ENCODE results near the gene SUCO. TPM values are rescaled to one million over a fixed set of nuclear protein-coding genes. Genes with fewer than 3 reads are reported as not detected.

Gene SUCO
- total RNA-seq, 4 donors from 2014 or later: 30.0 to 32.8 (median 30.7) TPM

DNA sequence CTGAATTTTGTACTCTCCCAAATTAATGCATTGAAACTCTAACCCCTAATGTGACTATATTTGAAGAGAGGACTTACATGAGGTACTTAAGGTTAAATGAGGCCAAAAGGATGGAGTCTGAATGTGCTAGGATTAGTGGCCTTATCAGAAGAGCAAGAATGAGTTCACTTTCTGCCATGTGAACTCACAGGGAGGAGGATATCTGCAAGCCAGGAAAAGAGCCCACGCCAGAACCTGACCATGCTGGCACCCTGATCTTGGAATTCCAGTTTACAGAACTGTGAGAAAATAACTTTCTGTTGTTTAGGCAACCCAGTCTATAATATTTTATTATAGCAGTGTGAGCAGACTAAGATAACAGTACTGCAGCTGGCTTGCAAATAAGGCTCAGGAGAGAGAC is 113.7 kb downstream of the SUCO start:
- WGBS, 2 donors: 79 to 81% methylated on average over 1 of the region's 1 CpG
- no peak for DNase-seq (ENCODE audit: low spot score in 2 of 2)
- intact Hi-C loops (cut with DNase I; ENCODE audit: low total_unique reads): no loop called here
- TF ChIP-seq POLR2A (IDR thresholded peaks at IDR 0.05): no peak
- TF ChIP-seq, protein P1, sequence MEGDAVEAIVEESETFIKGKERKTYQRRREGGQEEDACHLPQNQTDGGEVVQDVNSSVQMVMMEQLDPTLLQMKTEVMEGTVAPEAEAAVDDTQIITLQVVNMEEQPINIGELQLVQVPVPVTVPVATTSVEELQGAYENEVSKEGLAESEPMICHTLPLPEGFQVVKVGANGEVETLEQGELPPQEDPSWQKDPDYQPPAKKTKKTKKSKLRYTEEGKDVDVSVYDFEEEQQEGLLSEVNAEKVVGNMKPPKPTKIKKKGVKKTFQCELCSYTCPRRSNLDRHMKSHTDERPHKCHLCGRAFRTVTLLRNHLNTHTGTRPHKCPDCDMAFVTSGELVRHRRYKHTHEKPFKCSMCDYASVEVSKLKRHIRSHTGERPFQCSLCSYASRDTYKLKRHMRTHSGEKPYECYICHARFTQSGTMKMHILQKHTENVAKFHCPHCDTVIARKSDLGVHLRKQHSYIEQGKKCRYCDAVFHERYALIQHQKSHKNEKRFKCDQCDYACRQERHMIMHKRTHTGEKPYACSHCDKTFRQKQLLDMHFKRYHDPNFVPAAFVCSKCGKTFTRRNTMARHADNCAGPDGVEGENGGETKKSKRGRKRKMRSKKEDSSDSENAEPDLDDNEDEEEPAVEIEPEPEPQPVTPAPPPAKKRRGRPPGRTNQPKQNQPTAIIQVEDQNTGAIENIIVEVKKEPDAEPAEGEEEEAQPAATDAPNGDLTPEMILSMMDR (IDR thresholded peaks at IDR 0.05): no peak
- H3K4me3 ChIP-seq (ENCODE audit: low read depth, poor library complexity, severe bottlenecking): no peak overlapping the region

DNA sequence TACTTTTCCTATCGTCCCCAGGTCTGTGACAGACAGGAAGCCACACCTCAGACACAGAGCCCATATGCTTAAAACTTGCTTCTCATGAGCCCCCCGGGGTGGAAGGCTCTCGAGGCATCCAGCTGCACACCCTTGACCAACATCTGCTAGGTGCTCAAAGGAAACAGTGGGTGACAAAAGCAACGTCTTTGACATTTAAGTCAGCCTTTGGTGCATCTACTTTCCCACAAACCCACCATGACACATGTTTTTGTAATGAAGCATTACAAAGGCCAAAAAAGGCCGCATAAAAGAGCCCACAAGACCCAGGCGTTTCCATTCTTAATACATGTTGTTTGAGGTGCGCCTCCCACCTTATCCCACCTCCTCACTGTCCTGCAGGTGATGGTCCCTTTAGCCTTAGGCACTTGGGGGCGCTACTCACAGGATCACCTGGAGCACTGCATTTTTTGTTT is 114.2 kb downstream of the SUCO start:
- WGBS, 2 donors: 70 to 74% methylated on average over 8 of the region's 8 CpGs
- TF ChIP-seq, protein P1 (IDR thresholded peaks at IDR 0.05): no peak
- no peak for TF ChIP-seq POLR2A (IDR thresholded peaks at IDR 0.05)
- intact Hi-C loops (cut with DNase I; ENCODE audit: low total_unique reads): no loop called here
- no peak overlapping the region for H3K4me3 ChIP-seq (ENCODE audit: low read depth, poor library complexity, severe bottlenecking)
- DNase-seq (ENCODE audit: low spot score in 2 of 2): no peak

DNA sequence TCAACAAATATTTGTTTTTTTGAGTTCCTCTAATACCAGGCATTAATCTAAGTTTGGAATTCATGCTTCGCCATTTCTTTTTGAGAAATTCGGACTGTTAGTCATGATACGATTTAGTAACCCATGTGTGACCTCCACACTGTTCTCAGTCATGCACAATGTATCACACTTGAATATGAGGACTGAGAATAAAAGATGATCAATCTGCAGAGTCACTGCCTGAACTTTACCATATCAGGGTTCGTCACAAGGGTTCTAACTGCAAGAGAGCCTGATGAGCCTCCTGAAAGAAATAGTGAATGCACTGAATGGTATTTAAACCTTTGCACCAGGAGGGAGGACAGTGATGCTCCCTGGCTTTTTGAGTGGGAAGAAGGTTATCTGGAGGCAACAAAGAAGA is 115.0 kb downstream of the SUCO start:
- TF ChIP-seq POLR2A (IDR thresholded peaks at IDR 0.05): no peak
- TF ChIP-seq, protein P1 (IDR thresholded peaks at IDR 0.05): no peak
- no peak for DNase-seq (ENCODE audit: low spot score in 2 of 2)
- intact Hi-C loops (cut with DNase I; ENCODE audit: low total_unique reads): no loop called here
- WGBS, 2 donors: 90 to 92% methylated on average over 4 of the region's 4 CpGs
- H3K4me3 ChIP-seq (ENCODE audit: low read depth, poor library complexity, severe bottlenecking): no peak overlapping the region

DNA sequence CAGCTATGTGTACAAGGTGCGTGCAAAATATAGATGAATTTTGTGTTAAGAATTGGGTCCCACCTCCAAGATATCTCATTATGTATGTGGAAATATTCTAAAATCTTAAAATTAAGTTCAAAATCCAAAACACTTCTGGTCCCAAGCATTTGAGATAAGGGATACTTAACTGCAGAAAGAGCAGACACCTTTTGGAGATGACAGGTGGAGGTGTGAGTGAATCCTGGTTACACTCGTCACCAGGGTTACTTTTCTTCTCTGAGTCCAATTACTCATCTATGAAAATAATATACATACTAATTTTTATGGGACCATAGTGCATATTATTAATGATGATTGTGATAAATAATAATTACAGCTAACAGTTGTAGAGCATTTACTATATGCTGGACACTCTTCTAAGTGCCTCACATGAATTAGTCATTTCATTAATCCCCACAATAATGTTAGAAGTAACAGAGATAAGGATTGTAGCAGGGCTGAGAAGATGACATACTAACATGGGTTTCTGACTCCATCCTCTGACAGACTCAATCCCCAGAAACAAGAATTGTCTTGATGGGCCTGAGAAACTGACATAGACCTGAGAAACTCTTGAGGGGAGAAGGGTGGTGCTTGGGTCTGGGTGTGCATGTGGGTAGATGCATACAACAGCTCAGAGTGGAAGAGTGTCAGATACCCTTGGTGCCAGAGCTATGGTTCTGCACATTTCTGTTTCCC is 117.7 kb downstream of the SUCO start:
- intact Hi-C loops (cut with DNase I; ENCODE audit: low total_unique reads): no loop called here
- 92 to 96% methylated on average over 2 of the region's 2 CpGs for WGBS, 2 donors
- TF ChIP-seq POLR2A (IDR thresholded peaks at IDR 0.05): no peak
- TF ChIP-seq, protein P1 (IDR thresholded peaks at IDR 0.05): no peak
- H3K4me3 ChIP-seq (ENCODE audit: low read depth, poor library complexity, severe bottlenecking): no peak overlapping the region
- no peak for DNase-seq (ENCODE audit: low spot score in 2 of 2)

DNA sequence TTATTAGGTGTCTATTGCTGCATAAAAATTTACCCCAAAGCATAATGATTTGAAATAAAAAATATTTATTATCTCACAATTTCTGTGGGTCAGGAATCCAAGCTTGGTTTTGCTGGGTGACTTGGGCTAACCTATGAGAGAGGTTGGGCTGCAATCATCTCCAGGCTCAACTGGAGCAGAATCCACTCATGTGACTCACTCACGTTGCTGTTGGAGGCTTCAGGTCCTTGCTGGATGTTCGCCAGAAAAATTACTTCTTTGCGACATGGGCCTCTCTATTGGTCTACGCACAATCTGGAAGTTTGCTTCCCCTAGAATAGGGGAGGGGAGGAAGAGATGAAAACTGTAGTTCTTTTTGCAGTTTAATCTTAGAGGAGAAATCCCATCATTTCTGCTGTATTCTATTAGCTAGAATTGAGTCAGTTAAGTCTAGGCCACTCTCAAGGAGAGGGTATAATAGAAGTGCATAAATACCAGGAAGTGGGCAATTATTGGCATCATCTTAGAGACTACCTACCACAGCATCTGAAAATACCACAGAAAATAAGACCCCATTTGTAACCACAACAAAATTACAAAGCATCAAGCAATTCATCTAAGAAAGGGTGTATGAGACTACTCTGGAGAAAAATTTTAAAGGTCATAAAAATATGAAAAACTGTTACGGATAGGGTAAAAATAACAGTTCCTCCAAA is 120.2 kb downstream of the SUCO start:
- intact Hi-C loops (cut with DNase I; ENCODE audit: low total_unique reads): no loop called here
- no peak for DNase-seq (ENCODE audit: low spot score in 2 of 2)
- TF ChIP-seq POLR2A (IDR thresholded peaks at IDR 0.05): no peak
- TF ChIP-seq, protein P1 (IDR thresholded peaks at IDR 0.05): no peak
- no peak overlapping the region for H3K4me3 ChIP-seq (ENCODE audit: low read depth, poor library complexity, severe bottlenecking)
- 46 to 68% methylated on average over 5 of the region's 5 CpGs for WGBS, 2 donors

All from lower leg skin (tissue), 4 donors.